Measurements from ENCODE around the gene PROSER3. TPM values are rescaled to one million over a fixed set of nuclear protein-coding genes. Genes with fewer than 3 reads are reported as not detected.

Gene PROSER3
- total and polyA plus RNA-seq, 9 of the 15 experiments (the other 6 are each of a cell fraction or from before 2014, with no cell fraction given), result 1.0 to 39.5 (median 5.1) TPM

- ChIA-PET CTCF (ENCODE audit: low intra/inter-chr PET ratio) (no interaction called here), POLR2A (interaction anchor here (0.6 kb wide), 1 partner anchor 90 kb away, joined by 3 read pairs; no protein-coding TSS in a partner anchor)
- H3K79me2 ChIP-seq (ENCODE audit: control insufficient read depth, insufficient read depth, low read length), result no peaks in the 10 kb centered on the region
- H3K9me3 ChIP-seq (replicated peaks; ENCODE audit: control insufficient read depth, insufficient read depth, low read depth, low read length), result no peaks in the 10 kb centered on the region
- no peaks in the 10 kb centered on the region for H3K9me1 ChIP-seq (ENCODE audit: control insufficient read depth, insufficient read depth, low read length)
- no peak for FAIRE-seq
- WGBS (ENCODE audit: insufficient coverage, low coverage, missing lambda C conversion rate), result 83% methylated on average over 15 of the region's 45 CpGs
- in situ Hi-C loops (cut with MboI), result no loop called here
- DNase-seq (ENCODE audit: extremely low read depth in 1 of 4, low spot score in 3 of 4), result no peak
- H3K27me3 ChIP-seq (ENCODE audit: control insufficient read depth in 2 of 2, insufficient read depth in 2 of 2, low read length in 2 of 2), result no peaks in the 10 kb centered on the region
- no peak overlapping the region for H3K27ac ChIP-seq (ENCODE audit: extremely low read depth, low read depth, low read length)
- H3K4me2 ChIP-seq (ENCODE audit: insufficient read depth, low read length), result no peak overlapping the region
- intact Hi-C loops (cut with micrococcal nuclease), result no loop called here
- peaks cover 0 to 40% of the 10 kb centered on the region in 2 experiments; a peak in 1 of 5 replicates for H3K4me1 ChIP-seq (replicated peaks in 1 of 2; ENCODE audit: control insufficient read depth in 2 of 2, insufficient read depth in 2 of 2, low read length in 2 of 2)
- no peak overlapping the region for H2AFZ ChIP-seq (ENCODE audit: low read depth, low read length)
- ATAC-seq, result no peak
- H3K36me3 ChIP-seq (ENCODE audit: control insufficient read depth, insufficient read depth, low read length), result peaks cover 12% of the 10 kb centered on the region; the same call in 1 of the 3 replicates
- H4K20me1 ChIP-seq (replicated peaks; ENCODE audit: control insufficient read depth, insufficient read depth, low read length), result no peaks in the 10 kb centered on the region
- no TSS peak for BruUV-seq (replicated peaks)
- no peak for TF ChIP-seq THRA (IDR thresholded peaks at IDR 0.05)
- TF ChIP-seq POLR2G (IDR thresholded peaks at IDR 0.05; ENCODE audit: low read depth, low read length), result 0 out of 2 replicates have a peak, but pooled peaks have one; percentile 8
- no peak for TF ChIP-seq STAG1 (CRISPR knock-in tag; IDR thresholded peaks at IDR 0.05; ENCODE audit: borderline replicate concordance)
- peak; percentile 44 for TF ChIP-seq RBFOX2 (IDR thresholded peaks at IDR 0.05; ENCODE audit: low read depth, low read length)
- H3K4me3 ChIP-seq, result no peak overlapping the region
- no peak overlapping the region for H3K9ac ChIP-seq (ENCODE audit: insufficient read depth in 1 of 2, low read depth in 2 of 2, low read length in 2 of 2)
These were observed 26.7 kb downstream of the PROSER3 start for GRCh38 chr19:35784503-35785338.

Measured in K562 (cell line).